ENCODE data around the gene IRGM.

Gene IRGM

DNA sequence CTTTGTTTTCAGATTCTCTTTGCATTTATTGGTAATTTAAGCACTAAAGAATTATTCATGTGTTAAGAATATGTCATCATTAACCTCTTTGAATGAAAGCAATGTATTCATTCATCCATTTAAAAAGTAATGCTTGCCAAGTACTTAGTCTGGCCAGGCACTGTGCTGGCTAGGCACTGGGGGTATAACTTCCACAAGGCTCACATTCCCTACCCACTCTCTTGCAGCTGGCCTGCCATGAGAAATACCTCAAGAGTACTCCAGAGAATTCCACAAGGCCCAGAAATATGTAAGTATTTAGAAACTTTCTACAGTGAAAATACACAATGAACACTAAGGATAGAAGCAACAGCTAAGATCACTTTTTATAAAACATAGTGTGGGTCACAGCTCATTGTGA lies 33.0 kb downstream of the IRGM start:
- no peak overlapping the region for H2BK15ac ChIP-seq (ENCODE audit: low read depth, poor library complexity, severe bottlenecking)
- H3K18ac ChIP-seq (ENCODE audit: low read depth in 1 of 2, low read length in 2 of 2) = no peak overlapping the region
- H2AFZ ChIP-seq (ENCODE audit: low read depth, low read length) = no peak overlapping the region
- no peak overlapping the region for H2AK5ac ChIP-seq (ENCODE audit: low read length, severe bottlenecking)
- no peaks in the 10 kb centered on the region for H3K4me1 ChIP-seq (ENCODE audit: control insufficient read depth, insufficient read depth, low read depth, low read length)
- peaks cover 89% of the 10 kb centered on the region for H3K9me3 ChIP-seq (ENCODE audit: control insufficient read depth, low read length)
- no peak overlapping the region for H3K4me2 ChIP-seq (ENCODE audit: low read length, poor library complexity, severe bottlenecking)
- H2BK12ac ChIP-seq (ENCODE audit: low read length in 2 of 2) = no peak overlapping the region
- no peak for DNase-seq
- no peak overlapping the region for H3K14ac ChIP-seq (ENCODE audit: low read length in 2 of 2)
- no peaks in the 10 kb centered on the region for H3K36me3 ChIP-seq (ENCODE audit: control insufficient read depth in 1 of 2, insufficient read depth in 2 of 2, low read depth in 1 of 2, low read length in 2 of 2)
- no peak overlapping the region for H3K9ac ChIP-seq (ENCODE audit: low read length)
- H3K4ac ChIP-seq (ENCODE audit: low read depth in 1 of 2, low read length in 2 of 2) = no peak overlapping the region
- H4K91ac ChIP-seq (ENCODE audit: low read length) = no peak overlapping the region
- H3K27me3 ChIP-seq (ENCODE audit: control insufficient read depth in 1 of 2, insufficient read depth in 1 of 2, low read length in 2 of 2) = no peaks in the 10 kb centered on the region
- no peak overlapping the region for H2BK120ac ChIP-seq (ENCODE audit: low read depth, low read length)
- no peak overlapping the region for H3K4me3 ChIP-seq (ENCODE audit: insufficient read depth in 1 of 2, low read depth in 1 of 2, low read length in 2 of 2)
- H3K23ac ChIP-seq (ENCODE audit: low read length in 2 of 2) = no peak overlapping the region
- H3K79me1 ChIP-seq (replicated peaks; ENCODE audit: low read length, poor library complexity, severe bottlenecking) = no peaks in the 10 kb centered on the region
- H3K27ac ChIP-seq (ENCODE audit: low read length, poor library complexity, severe bottlenecking) = no peak overlapping the region
- no peak overlapping the region for H2BK5ac ChIP-seq (ENCODE audit: low read depth, low read length, poor library complexity, severe bottlenecking)
- H4K8ac ChIP-seq (ENCODE audit: low read length) = no peak overlapping the region

GRCh38 chr5:150895431-150896428 lies 49.4 kb downstream of the IRGM start:
- peaks cover 100% of the 10 kb centered on the region for H3K9me3 ChIP-seq (ENCODE audit: control insufficient read depth, low read length)
- DNase-seq = peak; percentile 4
- no peak overlapping the region for H2AK5ac ChIP-seq (ENCODE audit: low read length, severe bottlenecking)
- no peak overlapping the region for H2BK5ac ChIP-seq (ENCODE audit: low read depth, low read length, poor library complexity, severe bottlenecking)
- H3K14ac ChIP-seq (ENCODE audit: low read length in 2 of 2) = no peak overlapping the region
- no peak overlapping the region for H2AFZ ChIP-seq (ENCODE audit: low read depth, low read length)
- no peak overlapping the region for H3K4me2 ChIP-seq (ENCODE audit: low read length, poor library complexity, severe bottlenecking)
- peaks cover 3 to 42% of the 10 kb centered on the region in 2 experiments for H3K36me3 ChIP-seq (ENCODE audit: control insufficient read depth in 1 of 2, insufficient read depth in 2 of 2, low read depth in 1 of 2, low read length in 2 of 2)
- H4K91ac ChIP-seq (ENCODE audit: low read length) = no peak overlapping the region
- no peaks in the 10 kb centered on the region for H3K27me3 ChIP-seq (ENCODE audit: control insufficient read depth in 1 of 2, insufficient read depth in 1 of 2, low read length in 2 of 2)
- WGBS = 100% methylated on average over 2 of the region's 8 CpGs
- no peak overlapping the region for H2BK15ac ChIP-seq (ENCODE audit: low read depth, poor library complexity, severe bottlenecking)
- no peak overlapping the region for H3K18ac ChIP-seq (ENCODE audit: low read depth in 1 of 2, low read length in 2 of 2)
- H3K23ac ChIP-seq (ENCODE audit: low read length in 2 of 2) = no peak overlapping the region
- no peak overlapping the region for H2BK120ac ChIP-seq (ENCODE audit: low read depth, low read length)
- no peak overlapping the region for H4K8ac ChIP-seq (ENCODE audit: low read length)
- no peaks in the 10 kb centered on the region for H3K79me1 ChIP-seq (replicated peaks; ENCODE audit: low read length, poor library complexity, severe bottlenecking)
- H3K4me3 ChIP-seq (ENCODE audit: insufficient read depth in 1 of 2, low read depth in 1 of 2, low read length in 2 of 2) = peak overlapping the region in 1 of 2 experiments; percentile 59
- H3K9ac ChIP-seq (ENCODE audit: low read length) = no peak overlapping the region
- H3K27ac ChIP-seq (ENCODE audit: low read length, poor library complexity, severe bottlenecking) = no peak overlapping the region
- H3K4me1 ChIP-seq (ENCODE audit: control insufficient read depth, insufficient read depth, low read depth, low read length) = no peaks in the 10 kb centered on the region
- H3K4ac ChIP-seq (ENCODE audit: low read depth in 1 of 2, low read length in 2 of 2) = no peak overlapping the region
- no peak overlapping the region for H2BK12ac ChIP-seq (ENCODE audit: low read length in 2 of 2)

Measured in mesenchymal stem cell (in vitro differentiated cells and primary cell).